ELF-1 (cell line): Measurements from ENCODE around the gene SIGLEC7.
"Not testable (repeated sequence)": the region's sequence is repeated elsewhere in the genome, so short reads cannot be mapped to it uniquely, and the experiment has no call there.

Experiments used
- DNase-seq: peaks from one replicate; pipeline ENCODE4 v3.0.0-alpha.2; 2016; ENCODE audit warnings: low read depth, low spot score

The SIGLEC7 gene

GRCh38 chr19:51138549-51138979, 3.5 kb upstream of the SIGLEC7 start:
- no peak for DNase-seq

- no peak for DNase-seq
These were observed 2.6 kb upstream of the SIGLEC7 start for GRCh38 chr19:51139299-51140014.

- DNase-seq: no peak
These were observed 1.7 kb upstream of the SIGLEC7 start for GRCh38 chr19:51140441-51140840.

- DNase-seq: no peak
These were observed 920 bp upstream of the SIGLEC7 start for GRCh38 chr19:51141181-51141580.

GRCh38 chr19:51142809-51143475, 841 bp downstream of the SIGLEC7 start:
- not testable (repeated sequence) for DNase-seq

- no peak for DNase-seq
These were observed 1.4 kb downstream of the SIGLEC7 start for GRCh38 chr19:51143486-51143885.

GRCh38 chr19:51144482-51145045, 2.5 kb downstream of the SIGLEC7 start:
- DNase-seq: no peak

GRCh38 chr19:51145916-51146493, 3.9 kb downstream of the SIGLEC7 start:
- no peak for DNase-seq

GRCh38 chr19:51146751-51147150, 4.7 kb downstream of the SIGLEC7 start:
- no peak for DNase-seq

- no peak for DNase-seq
These were observed 5.6 kb downstream of the SIGLEC7 start for GRCh38 chr19:51147663-51148062.

GRCh38 chr19:51148580-51148979, 6.5 kb downstream of the SIGLEC7 start:
- DNase-seq: no peak

GRCh38 chr19:51150627-51151026, 8.5 kb downstream of the SIGLEC7 start:
- DNase-seq: no peak

- DNase-seq: no peak
These were observed 14.6 kb downstream of the SIGLEC7 start for GRCh38 chr19:51156710-51157109.

- DNase-seq: no peak
These were observed 15.2 kb downstream of the SIGLEC7 start for GRCh38 chr19:51157265-51157664.

GRCh38 chr19:51158474-51159129, 16.5 kb downstream of the SIGLEC7 start:
- peak; percentile 70 for DNase-seq

GRCh38 chr19:51159656-51160055, 17.6 kb downstream of the SIGLEC7 start:
- DNase-seq: no peak

- DNase-seq: no peak
These were observed 19.2 kb downstream of the SIGLEC7 start for GRCh38 chr19:51161266-51161665.

GRCh38 chr19:51161867-51162496, 19.9 kb downstream of the SIGLEC7 start:
- DNase-seq: no peak

- no peak for DNase-seq
These were observed 21.2 kb downstream of the SIGLEC7 start for GRCh38 chr19:51163257-51163656.

- DNase-seq: no peak
These were observed 22.1 kb downstream of the SIGLEC7 start for GRCh38 chr19:51164215-51164614.

- DNase-seq: no peak
These were observed 24.9 kb downstream of the SIGLEC7 start for GRCh38 chr19:51166846-51167490.
